GM12878 (cell line): ENCODE results near the gene CCDC88C. TPM values are rescaled to one million over a fixed set of nuclear protein-coding genes. Genes with fewer than 3 reads are reported as not detected.
A peak's percentile ranks its signal among the peaks of the same experiment; 100 is the strongest.

Source experiments
- CEBPB ChIP-seq, 2 experiments: fragments of 150-350 bp in 1 of 2; IDR thresholded peaks; 2 replicates each; pipeline ENCODE4 v1.6.1; 2012 to 2014; ENCODE audit warnings: low read depth in 2 of 2, low read length in 2 of 2, borderline replicate concordance in 1 of 2, inconsistent platforms in 1 of 2
- CEBPZ ChIP-seq: fragments of 150-350 bp; IDR thresholded peaks from 2 replicates; pipeline ENCODE4 v1.6.1; 2016; ENCODE audit warnings: low read depth, low read length
- EZH2 ChIP-seq: IDR thresholded peaks from 2 replicates; pipeline ENCODE4 v1.6.1; 2012; ENCODE audit warnings: low read depth, mild to moderate bottlenecking, control low read depth, inconsistent platforms, low read length, borderline replicate concordance; ENCODE audit not compliant: control insufficient read depth
- LARP7 ChIP-seq: fragments of 450-650 bp; IDR thresholded peaks from 2 replicates; pipeline ENCODE4 v1.6.1; 2017; ENCODE audit warnings: mild to moderate bottlenecking
- MEF2B ChIP-seq: fragments of 450-650 bp; IDR thresholded peaks from 2 replicates; pipeline ENCODE4 v1.6.1; 2018; ENCODE audit warnings: mild to moderate bottlenecking, moderate library complexity; ENCODE audit not compliant: partially characterized antibody, poor library complexity, severe bottlenecking
- MTA2 ChIP-seq: fragments of 450-650 bp; IDR thresholded peaks from 2 replicates; pipeline ENCODE4 v1.6.1; 2016; ENCODE audit warnings: low read depth, mild to moderate bottlenecking, moderate library complexity
- RAD51 ChIP-seq: fragments of 450-650 bp; IDR thresholded peaks from 2 replicates; pipeline ENCODE4 v1.6.1; 2016; ENCODE audit warnings: moderate library complexity, mild to moderate bottlenecking, inconsistent platforms
- RBBP5 ChIP-seq: fragments of 200-600 bp; sonication (generic); conservative IDR thresholded peaks from 2 replicates; pipeline ENCODE4 v1.6.1; 2016
- STAT3 ChIP-seq: IDR thresholded peaks from 2 replicates; pipeline ENCODE4 v1.6.1; 2011; ENCODE audit warnings: low read depth, low read length, improper control_type of control experiment
- ZNF274 ChIP-seq: IDR thresholded peaks from one replicate; pipeline ENCODE4 v1.8.0; 2011; ENCODE audit not compliant: insufficient read length, insufficient read depth
- polyA plus RNA-seq, 11 experiments: library from polyadenylated mRNA; depleted of rRNA in 4 of 11; unstranded in 6 of 11; stranded (reverse) in 5 of 11; fragments of >200 nt; fragmentation: Nextera tagmentation in 4 of 11; fragmentation: Illumina TruSeq in 1 of 11; extraction: Ambion mirVana in 4 of 11; extraction: Trizol in 1 of 11; gene quantifications; 1 replicate in 1 of 11; 2 replicates in 10 of 11; pipeline versions ENCODE4 v1.2.1 to v1.2.3, GENCODE V29; 2011 to 2016; ENCODE audit warnings: inconsistent platforms in 2 of 11, missing spikeins in 2 of 11, low read depth in 1 of 11
- total RNA-seq, 4 experiments: library from RNA; depleted of rRNA in 3 of 4; stranded (reverse); fragments of >200 nt in 3 of 4; fragmentation: Illumina TruSeq in 1 of 4; extraction: Trizol in 1 of 4; gene quantifications; 2 replicates each; pipeline versions ENCODE4 v1.2.1 to v1.2.3, GENCODE V29; 2013 to 2021
- TF ChIP-seq, protein P1 (sequence below): fragments of 450-650 bp; IDR thresholded peaks from 2 replicates; pipeline ENCODE4 v1.6.1; 2018; ENCODE audit warnings: borderline replicate concordance, mild to moderate bottlenecking; ENCODE audit not compliant: partially characterized antibody
- TF ChIP-seq, protein P2 (sequence below): fragments of 450-650 bp; IDR thresholded peaks from 2 replicates; pipeline ENCODE4 v1.6.1; 2017; ENCODE audit warnings: mild to moderate bottlenecking
- TF ChIP-seq, protein P3 (sequence below): fragments of 450-650 bp; IDR thresholded peaks from 2 replicates; pipeline ENCODE4 v1.6.1; 2016; ENCODE audit warnings: mild to moderate bottlenecking
- TF ChIP-seq, protein P4 (sequence below): fragments of 450-650 bp; IDR thresholded peaks from 2 replicates; pipeline ENCODE4 v1.6.1; 2018; ENCODE audit warnings: mild to moderate bottlenecking, low read depth, moderate library complexity; ENCODE audit not compliant: partially characterized antibody

CCDC88C gene
- total and polyA plus RNA-seq, 10 of the 15 experiments (the other 5 are each of a cell fraction or from before 2014, with no cell fraction given): 4.0 to 79.6 (median 36.6) TPM

GRCh38 chr14:91417983-91418386, 365 bp upstream of the CCDC88C start (continued):
- TF ChIP-seq, protein P1, sequence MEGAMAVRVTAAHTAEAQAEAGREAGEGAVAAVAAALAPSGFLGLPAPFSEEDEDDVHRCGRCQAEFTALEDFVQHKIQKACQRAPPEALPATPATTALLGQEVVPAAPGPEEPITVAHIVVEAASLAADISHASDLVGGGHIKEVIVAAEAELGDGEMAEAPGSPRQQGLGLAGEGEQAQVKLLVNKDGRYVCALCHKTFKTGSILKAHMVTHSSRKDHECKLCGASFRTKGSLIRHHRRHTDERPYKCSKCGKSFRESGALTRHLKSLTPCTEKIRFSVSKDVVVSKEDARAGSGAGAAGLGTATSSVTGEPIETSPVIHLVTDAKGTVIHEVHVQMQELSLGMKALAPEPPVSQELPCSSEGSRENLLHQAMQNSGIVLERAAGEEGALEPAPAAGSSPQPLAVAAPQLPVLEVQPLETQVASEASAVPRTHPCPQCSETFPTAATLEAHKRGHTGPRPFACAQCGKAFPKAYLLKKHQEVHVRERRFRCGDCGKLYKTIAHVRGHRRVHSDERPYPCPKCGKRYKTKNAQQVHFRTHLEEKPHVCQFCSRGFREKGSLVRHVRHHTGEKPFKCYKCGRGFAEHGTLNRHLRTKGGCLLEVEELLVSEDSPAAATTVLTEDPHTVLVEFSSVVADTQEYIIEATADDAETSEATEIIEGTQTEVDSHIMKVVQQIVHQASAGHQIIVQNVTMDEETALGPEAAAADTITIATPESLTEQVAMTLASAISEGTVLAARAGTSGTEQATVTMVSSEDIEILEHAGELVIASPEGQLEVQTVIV: no peak
- TF ChIP-seq STAT3: no peak
- TF ChIP-seq, protein P2, sequence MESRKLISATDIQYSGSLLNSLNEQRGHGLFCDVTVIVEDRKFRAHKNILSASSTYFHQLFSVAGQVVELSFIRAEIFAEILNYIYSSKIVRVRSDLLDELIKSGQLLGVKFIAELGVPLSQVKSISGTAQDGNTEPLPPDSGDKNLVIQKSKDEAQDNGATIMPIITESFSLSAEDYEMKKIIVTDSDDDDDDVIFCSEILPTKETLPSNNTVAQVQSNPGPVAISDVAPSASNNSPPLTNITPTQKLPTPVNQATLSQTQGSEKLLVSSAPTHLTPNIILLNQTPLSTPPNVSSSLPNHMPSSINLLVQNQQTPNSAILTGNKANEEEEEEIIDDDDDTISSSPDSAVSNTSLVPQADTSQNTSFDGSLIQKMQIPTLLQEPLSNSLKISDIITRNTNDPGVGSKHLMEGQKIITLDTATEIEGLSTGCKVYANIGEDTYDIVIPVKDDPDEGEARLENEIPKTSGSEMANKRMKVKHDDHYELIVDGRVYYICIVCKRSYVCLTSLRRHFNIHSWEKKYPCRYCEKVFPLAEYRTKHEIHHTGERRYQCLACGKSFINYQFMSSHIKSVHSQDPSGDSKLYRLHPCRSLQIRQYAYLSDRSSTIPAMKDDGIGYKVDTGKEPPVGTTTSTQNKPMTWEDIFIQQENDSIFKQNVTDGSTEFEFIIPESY: no peak
- no peak for TF ChIP-seq MEF2B
- TF ChIP-seq, protein P3, sequence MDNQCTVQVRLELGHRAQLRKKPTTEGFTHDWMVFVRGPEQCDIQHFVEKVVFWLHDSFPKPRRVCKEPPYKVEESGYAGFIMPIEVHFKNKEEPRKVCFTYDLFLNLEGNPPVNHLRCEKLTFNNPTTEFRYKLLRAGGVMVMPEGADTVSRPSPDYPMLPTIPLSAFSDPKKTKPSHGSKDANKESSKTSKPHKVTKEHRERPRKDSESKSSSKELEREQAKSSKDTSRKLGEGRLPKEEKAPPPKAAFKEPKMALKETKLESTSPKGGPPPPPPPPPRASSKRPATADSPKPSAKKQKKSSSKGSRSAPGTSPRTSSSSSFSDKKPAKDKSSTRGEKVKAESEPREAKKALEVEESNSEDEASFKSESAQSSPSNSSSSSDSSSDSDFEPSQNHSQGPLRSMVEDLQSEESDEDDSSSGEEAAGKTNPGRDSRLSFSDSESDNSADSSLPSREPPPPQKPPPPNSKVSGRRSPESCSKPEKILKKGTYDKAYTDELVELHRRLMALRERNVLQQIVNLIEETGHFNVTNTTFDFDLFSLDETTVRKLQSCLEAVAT: no peak
- TF ChIP-seq RBBP5: no peak
- TF ChIP-seq EZH2: no peak
- TF ChIP-seq CEBPZ: no peak
- TF ChIP-seq LARP7: peak; percentile 98
- no peak for TF ChIP-seq ZNF274
- TF ChIP-seq RAD51: no peak
- no peak for TF ChIP-seq CEBPB (IDR thresholded peaks at IDR 0.05; ENCODE audit: borderline replicate concordance in 1 of 2, low read depth in 2 of 2, low read length in 2 of 2)
- TF ChIP-seq, protein P4, sequence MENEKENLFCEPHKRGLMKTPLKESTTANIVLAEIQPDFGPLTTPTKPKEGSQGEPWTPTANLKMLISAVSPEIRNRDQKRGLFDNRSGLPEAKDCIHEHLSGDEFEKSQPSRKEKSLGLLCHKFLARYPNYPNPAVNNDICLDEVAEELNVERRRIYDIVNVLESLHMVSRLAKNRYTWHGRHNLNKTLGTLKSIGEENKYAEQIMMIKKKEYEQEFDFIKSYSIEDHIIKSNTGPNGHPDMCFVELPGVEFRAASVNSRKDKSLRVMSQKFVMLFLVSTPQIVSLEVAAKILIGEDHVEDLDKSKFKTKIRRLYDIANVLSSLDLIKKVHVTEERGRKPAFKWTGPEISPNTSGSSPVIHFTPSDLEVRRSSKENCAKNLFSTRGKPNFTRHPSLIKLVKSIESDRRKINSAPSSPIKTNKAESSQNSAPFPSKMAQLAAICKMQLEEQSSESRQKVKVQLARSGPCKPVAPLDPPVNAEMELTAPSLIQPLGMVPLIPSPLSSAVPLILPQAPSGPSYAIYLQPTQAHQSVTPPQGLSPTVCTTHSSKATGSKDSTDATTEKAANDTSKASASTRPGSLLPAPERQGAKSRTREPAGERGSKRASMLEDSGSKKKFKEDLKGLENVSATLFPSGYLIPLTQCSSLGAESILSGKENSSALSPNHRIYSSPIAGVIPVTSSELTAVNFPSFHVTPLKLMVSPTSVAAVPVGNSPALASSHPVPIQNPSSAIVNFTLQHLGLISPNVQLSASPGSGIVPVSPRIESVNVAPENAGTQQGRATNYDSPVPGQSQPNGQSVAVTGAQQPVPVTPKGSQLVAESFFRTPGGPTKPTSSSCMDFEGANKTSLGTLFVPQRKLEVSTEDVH: no peak
- TF ChIP-seq MTA2: no peak
